Heart left ventricle (tissue), 16 donors: ENCODE data around the gene PLEKHM3. TPM values are rescaled to one million over a fixed set of nuclear protein-coding genes. Genes with fewer than 3 reads are reported as not detected.

Experiments used
- ATAC-seq, 4 donors: fragments of 200-7000 bp; cut with Tn5 transposase; one replicate each; pipeline ENCODE4 v1.9.1; 2020 to 2022; ENCODE audit warnings: moderate library complexity in 4 of 4, mild to moderate bottlenecking in 3 of 4, moderate number of reproducible peaks in 1 of 4
- DNase-seq, 5 donors: peaks; one replicate each; pipeline ENCODE4 v3.0.0-alpha.2; 2020
- H3K27ac ChIP-seq, 12 donors: fragments of 200-600 bp; sonication (generic) in 4 of 12; one replicate each; pipeline versions ENCODE4 v1.5.0 to v1.8.0; 2016 to 2022; ENCODE audit warnings: mild to moderate bottlenecking in 2 of 12
- H3K27me3 ChIP-seq, 9 donors: fragments of 200-600 bp; sonication (generic) in 2 of 9; one replicate each; pipeline versions ENCODE4 v1.5.1 to v1.8.0; 2016 to 2022; ENCODE audit warnings: mild to moderate bottlenecking in 3 of 9
- H3K36me3 ChIP-seq, 9 donors: fragments of 200-600 bp; sonication (generic) in 2 of 9; one replicate each; pipeline versions ENCODE4 v1.5.0 to v1.8.0; 2018 to 2022; ENCODE audit warnings: mild to moderate bottlenecking in 2 of 9
- H3K4me1 ChIP-seq, 12 donors: fragments of 200-600 bp; sonication (generic) in 4 of 12; one replicate each; pipeline versions ENCODE4 v1.5.0 to v1.8.0; 2016 to 2022; ENCODE audit warnings: mild to moderate bottlenecking in 3 of 12
- H3K4me3 ChIP-seq, 12 donors: fragments of 200-600 bp; sonication (generic) in 4 of 12; one replicate each; pipeline versions ENCODE4 v1.5.0 to v1.8.0; 2017 to 2022; ENCODE audit warnings: mild to moderate bottlenecking in 9 of 12, moderate library complexity in 4 of 12
- H3K9me3 ChIP-seq, 12 donors: fragments of 200-600 bp; sonication (generic) in 4 of 12; one replicate each; pipeline versions ENCODE4 v1.5.0 to v1.8.0; 2016 to 2022; ENCODE audit warnings: mild to moderate bottlenecking in 1 of 12
- CTCF ChIP-seq, 12 donors: fragments of 200-600 bp; sonication (generic) in 4 of 12; IDR thresholded peaks; one replicate each; pipeline versions ENCODE4 v1.5.0 to v1.8.0; 2018 to 2022; ENCODE audit warnings: antibody characterized with exemption in 12 of 12, mild to moderate bottlenecking in 5 of 12
- POLR2A ChIP-seq, 2 donors: fragments of 450-650 bp; IDR thresholded peaks; one replicate each; pipeline ENCODE4 v1.6.1; 2017; ENCODE audit warnings: antibody characterized with exemption in 2 of 2, mild to moderate bottlenecking in 2 of 2, moderate library complexity in 2 of 2
- WGBS, 4 donors: extraction: QIAGEN DNeasy Blood & Tissue Kit in 2 of 4; methylation state at CpG; one replicate each; pipeline versions ENCODE4 v1.1.5 to v1.1.7; 2013 to 2018; 5-methylcytosine and 5-hydroxymethylcytosine counted together
- intact Hi-C, 10 donors: fragments of 100-400 bp; cut with DNase I; formaldehyde crosslinking; loops; one replicate each; pipeline versions ENCODE4 v1.11.1 to v1.14.2; 2022
- polyA plus RNA-seq, 2 donors: library from polyadenylated mRNA; stranded (reverse); fragments of 200-250 nt; gene quantifications; one replicate each; pipeline ENCODE4 v1.2.3, GENCODE V29; 2013
- total RNA-seq, 9 donors: library from RNA; depleted of rRNA in 2 of 9; stranded (reverse); fragments of >200 nt in 2 of 9; fragmentation: NEBNext Ultra II Directional in 3 of 9; extraction: Animal tissue kit (Norgen Biotek cat#: 25700) in 3 of 9; gene quantifications; one replicate each; pipeline versions ENCODE4 v1.1.0 to v1.2.4, GENCODE V29; 2016 to 2023
- donor health status: ischemic (EF 13 %, LVEDD 7.1; RV severe dilation, severe dysfunction).
- donor health status: healthy with polysubstance abuse.
- donor health status: DM: no; HTN: yes; CAD: no.
- donor health status: DM: no; HTN: no; CAD: no.
- donor health status: ischemic (EF 25% LVEDD 6.9; RV normal size, moderate dysfunction).
- donor health status: ischemic (EF 25% LVEDD 5.7; RV mildly dilated, moderate dysfunction).
- donor health status: healthy.
- donor health status: DM: yes; HTN: yes; CAD: no.
- donor health status: ischemic (EF 35%, LVEDD 5.7; RV mildly dilated, moderate dysfunction).
- donor health status: nonischemic (EF 11% LVEDD 7.7; RV severe dilation, severe dysfunction).
- donor health status: DM: yes; HTN: yes; CAD: no.
- donor health status: PGD.
- donor health status: ischemic (EF 29% LVEDD 5.4; RV normal size, mild dysfunction).
- donor health status: nonischemic (EF 23%, LVEDD 6.1; RV moderate dilation, normal function).

PLEKHM3 gene
- total and polyA plus RNA-seq, 11 donors, result 5.2 to 28.3 (median 17.0) TPM

- Histone ChIP-seq H3K36me3 (no peaks in the 10 kb centered on the region), H3K27ac (no peak overlapping the region), H3K4me3 (no peak overlapping the region), H3K4me1 (no peaks in the 10 kb centered on the region), H3K27me3 (no peaks in the 10 kb centered on the region), H3K9me3 (no peaks in the 10 kb centered on the region)
- 77 to 89% (median 83%) methylated on average over 6 of the region's 6 CpGs for WGBS, 4 donors
- DNase-seq, result no peak
- intact Hi-C loops, result no loop called here
- TF ChIP-seq POLR2A (IDR thresholded peaks at IDR 0.05) (no peak), CTCF (IDR thresholded peaks at IDR 0.05) (no peak)
- ATAC-seq, result no peak
Measured at GRCh38 chr2:207802650-207803049, 222.7 kb downstream of the PLEKHM3 start.

GRCh38 chr2:207801259-207801658 lies 224.1 kb downstream of the PLEKHM3 start:
- no peak for DNase-seq
- intact Hi-C loops, result no loop called here
- H3K36me3 ChIP-seq, result no peaks in the 10 kb centered on the region
- no peak overlapping the region for H3K27ac ChIP-seq
- no peaks in the 10 kb centered on the region for H3K9me3 ChIP-seq
- WGBS, 4 donors, result 29 to 37% (median 31%) methylated on average over 3 of the region's 3 CpGs
- H3K27me3 ChIP-seq, result no peaks in the 10 kb centered on the region
- H3K4me3 ChIP-seq, result no peak overlapping the region
- no peak for TF ChIP-seq CTCF (IDR thresholded peaks at IDR 0.05)
- no peak for TF ChIP-seq POLR2A (IDR thresholded peaks at IDR 0.05)
- no peak for ATAC-seq
- H3K4me1 ChIP-seq, result peaks cover 0 to 10% (median 2%) of the 10 kb centered on the region in 12 donors

DNA sequence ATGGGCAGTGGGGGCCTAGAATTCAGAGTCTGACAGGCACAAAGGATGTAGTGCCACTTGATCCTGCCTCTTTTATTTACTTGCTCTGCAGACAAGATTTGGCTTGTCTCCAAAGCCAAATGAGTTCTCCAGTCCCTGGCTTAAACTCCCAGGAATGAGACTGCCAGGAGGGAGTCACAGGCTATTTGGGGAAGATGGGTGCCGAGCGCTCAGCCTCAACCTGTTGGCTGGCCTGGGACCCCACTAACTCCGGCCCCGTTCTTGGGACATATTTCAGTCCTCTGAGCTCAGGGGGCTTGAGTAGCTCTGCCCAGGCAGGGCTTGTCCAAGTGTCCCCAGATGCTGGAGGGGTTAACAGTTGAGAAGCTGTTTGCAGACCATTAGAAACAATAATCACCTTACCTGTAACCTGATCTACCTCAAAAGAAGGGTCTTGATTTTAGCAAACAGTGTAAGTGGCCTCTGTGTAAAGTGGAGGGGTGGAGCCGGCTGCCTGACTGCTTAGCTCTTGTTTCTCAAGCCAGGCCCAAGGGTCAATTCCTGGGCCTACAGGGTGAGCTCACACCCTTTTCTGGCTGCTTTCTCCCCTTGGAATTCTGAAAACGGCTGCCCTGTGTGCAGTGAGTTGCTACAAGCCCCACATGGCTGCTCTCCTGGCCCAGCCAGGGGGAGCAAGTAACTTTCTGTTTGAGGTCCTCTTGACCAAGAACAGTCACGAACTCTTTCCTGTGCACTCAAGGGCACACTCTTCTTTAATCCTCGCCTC lies 228.6 kb downstream of the PLEKHM3 start:
- Histone ChIP-seq H3K4me1 (peaks cover 0 to 18% (median 6%) of the 10 kb centered on the region in 12 donors), H3K4me3 (no peak overlapping the region), H3K9me3 (no peaks in the 10 kb centered on the region), H3K36me3 (no peaks in the 10 kb centered on the region), H3K27me3 (no peaks in the 10 kb centered on the region), H3K27ac (peak overlapping the region in 3 of 12 donors; percentile 13 to 22 (median 17))
- WGBS, 4 donors, result 35 to 54% (median 43%) methylated on average over 8 of the region's 8 CpGs
- intact Hi-C loops, result no loop called here
- ATAC-seq (peak; percentile 71 to 86 (median 81)), DNase-seq (peak in 3 of 5 donors; percentile 29 to 48 (median 46))
- TF ChIP-seq POLR2A (IDR thresholded peaks at IDR 0.05) (no peak), CTCF (IDR thresholded peaks at IDR 0.05) (no peak)

DNA sequence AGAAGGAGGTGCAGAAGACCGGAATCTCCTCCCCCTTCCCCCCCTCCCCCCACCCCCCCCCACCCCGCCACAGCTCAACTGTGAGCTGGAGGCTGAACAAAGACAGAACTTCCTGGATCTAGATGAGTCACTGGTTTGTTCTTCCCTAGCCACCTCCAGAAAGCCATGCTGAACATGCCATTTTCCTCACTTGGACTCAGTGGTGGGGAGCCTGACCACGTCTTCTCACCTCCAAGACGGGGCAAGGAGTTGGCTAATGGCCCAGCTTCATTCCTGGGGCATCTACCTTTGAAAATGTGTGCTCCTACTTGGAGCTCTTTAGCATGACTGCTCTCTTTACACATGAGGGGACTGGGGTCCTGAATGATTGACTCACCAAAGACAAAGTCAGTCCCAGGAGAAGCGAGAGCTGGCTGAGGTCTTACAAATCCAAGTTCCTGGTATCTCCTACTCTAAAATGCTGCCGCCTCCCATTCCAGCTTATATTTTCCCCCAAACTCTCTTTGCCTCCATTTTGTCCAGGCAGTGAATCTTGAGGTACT lies 233.0 kb downstream of the PLEKHM3 start:
- H3K27ac ChIP-seq, result peak overlapping the region in 4 of 12 donors; percentile 11 to 93 (median 50)

More for the DNA sequence above, 233.0 kb downstream of the PLEKHM3 start:
- no peaks in the 10 kb centered on the region for H3K9me3 ChIP-seq
- 56 to 73% (median 66%) methylated on average over 6 of the region's 6 CpGs for WGBS, 4 donors
- H3K27me3 ChIP-seq, result no peaks in the 10 kb centered on the region
- intact Hi-C loops, result no loop called here
- peak in 3 of 4 donors; percentile 61 to 81 (median 68) for ATAC-seq
- H3K4me1 ChIP-seq, result peaks cover 0 to 31% (median 6%) of the 10 kb centered on the region in 12 donors
- H3K4me3 ChIP-seq, result no peak overlapping the region
- DNase-seq, result no peak
- TF ChIP-seq CTCF (IDR thresholded peaks at IDR 0.05) (no peak), POLR2A (IDR thresholded peaks at IDR 0.05) (no peak)
- H3K36me3 ChIP-seq, result no peaks in the 10 kb centered on the region
